Endothelial cell (in vitro differentiated cells): Measurements from ENCODE around the gene CLIP1. TPM values are rescaled to one million over a fixed set of nuclear protein-coding genes. Genes with fewer than 3 reads are reported as not detected.

Experiments
- DNase-seq: peaks from one replicate; pipeline ENCODE4 v3.0.0; 2021; ENCODE audit warnings: low spot score
- H3K27ac Mint-ChIP-seq: one replicate; pipeline ENCODE4 v1.8.0; 2021; ENCODE audit warnings: mixed read lengths, inconsistent platforms; ENCODE audit not compliant: unreplicated experiment
- H3K27me3 Mint-ChIP-seq: one replicate; pipeline ENCODE4 v1.8.0; 2021; ENCODE audit warnings: mild to moderate bottlenecking, moderate library complexity, mixed read lengths, inconsistent platforms; ENCODE audit not compliant: unreplicated experiment
- H3K36me3 Mint-ChIP-seq: one replicate; pipeline ENCODE4 v1.8.0; 2021; ENCODE audit warnings: mild to moderate bottlenecking, low read depth, mixed read lengths, inconsistent platforms; ENCODE audit not compliant: unreplicated experiment
- H3K4me1 Mint-ChIP-seq: one replicate; pipeline ENCODE4 v1.8.0; 2021; ENCODE audit warnings: mild to moderate bottlenecking, mixed read lengths, inconsistent platforms; ENCODE audit not compliant: unreplicated experiment
- H3K4me3 Mint-ChIP-seq: one replicate; pipeline ENCODE4 v1.8.0; 2021; ENCODE audit warnings: mild to moderate bottlenecking, mixed read lengths, inconsistent platforms; ENCODE audit not compliant: unreplicated experiment
- H3K9me3 Mint-ChIP-seq: one replicate; pipeline ENCODE4 v1.8.0; 2021; ENCODE audit warnings: mixed read lengths, inconsistent platforms; ENCODE audit not compliant: unreplicated experiment
- CTCF ChIP-seq: fragments of 200-600 bp; sonication (generic); IDR thresholded peaks from one replicate; pipeline ENCODE4 v1.5.0; 2021; ENCODE audit warnings: antibody characterized with exemption; ENCODE audit not compliant: unreplicated experiment
- total RNA-seq: library from RNA; stranded (reverse); fragmentation: NEBNext Ultra II Directional; extraction: Animal tissue kit (Norgen Biotek cat#: 25700); gene quantifications from one replicate; pipeline ENCODE4 v1.2.1, GENCODE V29; 2021; ENCODE audit not compliant: unreplicated experiment

Gene CLIP1
- total RNA-seq, 1 donor from 2014 or later, result 57.7 TPM

GRCh38 chr12:122250536-122250935, 171.9 kb downstream of the CLIP1 start:
- no peak for DNase-seq
- peak overlapping the region; percentile 70 for H3K27ac Mint-ChIP-seq
- no peaks in the 10 kb centered on the region for H3K9me3 Mint-ChIP-seq
- no peaks in the 10 kb centered on the region for H3K27me3 Mint-ChIP-seq
- H3K36me3 Mint-ChIP-seq, result peaks cover 21% of the 10 kb centered on the region
- no peak overlapping the region for H3K4me3 Mint-ChIP-seq
- no peak for TF ChIP-seq CTCF
- peaks cover 21% of the 10 kb centered on the region for H3K4me1 Mint-ChIP-seq

GRCh38 chr12:122250047-122250446, 172.4 kb downstream of the CLIP1 start:
- Mint-ChIP-seq H3K9me3 (no peaks in the 10 kb centered on the region), H3K36me3 (peaks cover 21% of the 10 kb centered on the region), H3K27ac (peak overlapping the region; percentile 70), H3K4me3 (no peak overlapping the region), H3K4me1 (peaks cover 21% of the 10 kb centered on the region), H3K27me3 (no peaks in the 10 kb centered on the region)
- no peak for DNase-seq
- no peak for TF ChIP-seq CTCF

GRCh38 chr12:122245553-122245952, 176.9 kb downstream of the CLIP1 start:
- Mint-ChIP-seq H3K4me1 (peaks cover 18% of the 10 kb centered on the region), H3K27ac (no peak overlapping the region)
- TF ChIP-seq CTCF, result no peak

GRCh38 chr12:122244565-122245371, 177.7 kb downstream of the CLIP1 start:
- Mint-ChIP-seq H3K36me3 (peaks cover 15% of the 10 kb centered on the region), H3K27ac (no peak overlapping the region), H3K4me1 (peaks cover 14% of the 10 kb centered on the region), H3K27me3 (no peaks in the 10 kb centered on the region), H3K4me3 (no peak overlapping the region), H3K9me3 (no peaks in the 10 kb centered on the region)
- no peak for TF ChIP-seq CTCF
- DNase-seq, result no peak

More at GRCh38 chr12:122245553-122245952, 176.9 kb downstream of the CLIP1 start:
- Mint-ChIP-seq H3K36me3 (peaks cover 19% of the 10 kb centered on the region), H3K4me3 (no peak overlapping the region), H3K9me3 (no peaks in the 10 kb centered on the region), H3K27me3 (no peaks in the 10 kb centered on the region)
- no peak for DNase-seq

- TF ChIP-seq CTCF, result no peak
- Mint-ChIP-seq H3K9me3 (no peaks in the 10 kb centered on the region), H3K36me3 (peaks cover 9% of the 10 kb centered on the region), H3K4me3 (no peak overlapping the region), H3K27ac (no peak overlapping the region), H3K4me1 (peaks cover 12% of the 10 kb centered on the region), H3K27me3 (peaks cover under 1% of the 10 kb centered on the region)
- no peak for DNase-seq
Observed at GRCh38 chr12:122243965-122244364, 178.5 kb downstream of the CLIP1 start.
